Measurements from ENCODE around the gene KCNK4. TPM values are rescaled to one million over a fixed set of nuclear protein-coding genes. Genes with fewer than 3 reads are reported as not detected.
A peak's percentile ranks its signal among the peaks of the same experiment; 100 is the strongest.

Gene KCNK4
- total and polyA plus RNA-seq, 2 of the 13 experiments (the other 11 are each of a cell fraction or from before 2014, with no cell fraction given): not detected

DNA sequence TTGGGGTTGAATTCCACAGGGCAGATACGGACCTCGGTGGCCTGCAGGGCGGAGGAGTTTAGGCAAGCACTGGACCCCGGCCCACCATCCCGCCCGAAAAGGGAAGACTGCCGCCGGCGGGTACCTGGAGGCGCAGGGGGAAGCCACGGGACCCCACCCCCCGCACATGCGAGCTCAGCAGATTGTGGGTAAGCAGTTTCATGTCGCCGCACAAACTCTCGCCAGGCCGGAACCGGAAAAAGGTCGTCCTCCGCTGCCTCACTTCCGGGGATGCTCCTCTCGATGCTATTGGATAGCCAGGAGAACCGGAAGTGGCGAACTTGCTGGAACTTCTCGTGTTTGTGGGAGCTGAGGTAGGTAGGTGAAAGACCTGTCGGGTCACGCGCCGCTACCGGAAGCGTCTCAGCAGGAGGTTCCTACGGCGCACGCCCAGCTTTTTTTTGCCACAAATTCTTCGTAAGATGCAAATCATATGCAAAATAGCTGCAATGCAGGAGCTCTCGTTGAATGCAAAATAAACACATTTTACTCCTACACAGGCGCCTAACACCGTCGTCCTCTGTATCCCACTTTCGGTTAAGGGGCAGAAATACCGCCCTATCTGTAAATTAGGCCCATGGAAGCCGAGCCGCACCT is 26.3 kb downstream of the KCNK4 start, which contains the start of gene TRMT112 (continued):
- TF ChIP-seq, protein P1, sequence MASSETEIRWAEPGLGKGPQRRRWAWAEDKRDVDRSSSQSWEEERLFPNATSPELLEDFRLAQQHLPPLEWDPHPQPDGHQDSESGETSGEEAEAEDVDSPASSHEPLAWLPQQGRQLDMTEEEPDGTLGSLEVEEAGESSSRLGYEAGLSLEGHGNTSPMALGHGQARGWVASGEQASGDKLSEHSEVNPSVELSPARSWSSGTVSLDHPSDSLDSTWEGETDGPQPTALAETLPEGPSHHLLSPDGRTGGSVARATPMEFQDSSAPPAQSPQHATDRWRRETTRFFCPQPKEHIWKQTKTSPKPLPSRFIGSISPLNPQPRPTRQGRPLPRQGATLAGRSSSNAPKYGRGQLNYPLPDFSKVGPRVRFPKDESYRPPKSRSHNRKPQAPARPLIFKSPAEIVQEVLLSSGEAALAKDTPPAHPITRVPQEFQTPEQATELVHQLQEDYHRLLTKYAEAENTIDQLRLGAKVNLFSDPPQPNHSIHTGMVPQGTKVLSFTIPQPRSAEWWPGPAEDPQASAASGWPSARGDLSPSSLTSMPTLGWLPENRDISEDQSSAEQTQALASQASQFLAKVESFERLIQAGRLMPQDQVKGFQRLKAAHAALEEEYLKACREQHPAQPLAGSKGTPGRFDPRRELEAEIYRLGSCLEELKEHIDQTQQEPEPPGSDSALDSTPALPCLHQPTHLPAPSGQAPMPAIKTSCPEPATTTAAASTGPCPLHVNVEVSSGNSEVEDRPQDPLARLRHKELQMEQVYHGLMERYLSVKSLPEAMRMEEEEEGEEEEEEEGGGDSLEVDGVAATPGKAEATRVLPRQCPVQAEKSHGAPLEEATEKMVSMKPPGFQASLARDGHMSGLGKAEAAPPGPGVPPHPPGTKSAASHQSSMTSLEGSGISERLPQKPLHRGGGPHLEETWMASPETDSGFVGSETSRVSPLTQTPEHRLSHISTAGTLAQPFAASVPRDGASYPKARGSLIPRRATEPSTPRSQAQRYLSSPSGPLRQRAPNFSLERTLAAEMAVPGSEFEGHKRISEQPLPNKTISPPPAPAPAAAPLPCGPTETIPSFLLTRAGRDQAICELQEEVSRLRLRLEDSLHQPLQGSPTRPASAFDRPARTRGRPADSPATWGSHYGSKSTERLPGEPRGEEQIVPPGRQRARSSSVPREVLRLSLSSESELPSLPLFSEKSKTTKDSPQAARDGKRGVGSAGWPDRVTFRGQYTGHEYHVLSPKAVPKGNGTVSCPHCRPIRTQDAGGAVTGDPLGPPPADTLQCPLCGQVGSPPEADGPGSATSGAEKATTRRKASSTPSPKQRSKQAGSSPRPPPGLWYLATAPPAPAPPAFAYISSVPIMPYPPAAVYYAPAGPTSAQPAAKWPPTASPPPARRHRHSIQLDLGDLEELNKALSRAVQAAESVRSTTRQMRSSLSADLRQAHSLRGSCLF (CRISPR knock-in tag; IDR thresholded peaks at IDR 0.05; ENCODE audit: borderline replicate concordance): no peak
- TF ChIP-seq ZSCAN9 (CRISPR knock-in tag; IDR thresholded peaks at IDR 0.05; ENCODE audit: borderline replicate concordance) (no peak), HOXA5 (CRISPR knock-in tag; IDR thresholded peaks at IDR 0.05) (no peak), ZNF839 (CRISPR knock-in tag; IDR thresholded peaks at IDR 0.05; ENCODE audit: borderline replicate concordance) (no peak), ZNF224 (CRISPR knock-in tag; IDR thresholded peaks at IDR 0.05) (no peak; the same call in 1 of the 2 replicates), ATF7 (IDR thresholded peaks at IDR 0.05) (no peak), ATF7 (CRISPR knock-in tag; IDR thresholded peaks at IDR 0.05) (no peak), ZFP1 (CRISPR knock-in tag; IDR thresholded peaks at IDR 0.05) (no peak), MIER3 (CRISPR knock-in tag; IDR thresholded peaks at IDR 0.05; ENCODE audit: borderline replicate concordance) (no peak), EZH2 (conservative IDR thresholded peaks at IDR 0.05; ENCODE audit: low read depth, low read length) (no peak), MEIS2 (CRISPR knock-in tag; IDR thresholded peaks at IDR 0.05) (no peak), ZNF180 (CRISPR knock-in tag; IDR thresholded peaks at IDR 0.05; ENCODE audit: borderline replicate concordance, low read depth) (no peak), POGK (CRISPR knock-in tag; conservative IDR thresholded peaks at IDR 0.05) (0 out of 2 replicates have a peak, but pooled peaks have one; percentile 26), NFE2L2 (IDR thresholded peaks at IDR 0.05; ENCODE audit: low read length) (no peak), HNRNPL (IDR thresholded peaks at IDR 0.05; ENCODE audit: low read depth, low read length) (peak; percentile 67; the same call in 1 of the 2 replicates)
- TF ChIP-seq, protein P2, sequence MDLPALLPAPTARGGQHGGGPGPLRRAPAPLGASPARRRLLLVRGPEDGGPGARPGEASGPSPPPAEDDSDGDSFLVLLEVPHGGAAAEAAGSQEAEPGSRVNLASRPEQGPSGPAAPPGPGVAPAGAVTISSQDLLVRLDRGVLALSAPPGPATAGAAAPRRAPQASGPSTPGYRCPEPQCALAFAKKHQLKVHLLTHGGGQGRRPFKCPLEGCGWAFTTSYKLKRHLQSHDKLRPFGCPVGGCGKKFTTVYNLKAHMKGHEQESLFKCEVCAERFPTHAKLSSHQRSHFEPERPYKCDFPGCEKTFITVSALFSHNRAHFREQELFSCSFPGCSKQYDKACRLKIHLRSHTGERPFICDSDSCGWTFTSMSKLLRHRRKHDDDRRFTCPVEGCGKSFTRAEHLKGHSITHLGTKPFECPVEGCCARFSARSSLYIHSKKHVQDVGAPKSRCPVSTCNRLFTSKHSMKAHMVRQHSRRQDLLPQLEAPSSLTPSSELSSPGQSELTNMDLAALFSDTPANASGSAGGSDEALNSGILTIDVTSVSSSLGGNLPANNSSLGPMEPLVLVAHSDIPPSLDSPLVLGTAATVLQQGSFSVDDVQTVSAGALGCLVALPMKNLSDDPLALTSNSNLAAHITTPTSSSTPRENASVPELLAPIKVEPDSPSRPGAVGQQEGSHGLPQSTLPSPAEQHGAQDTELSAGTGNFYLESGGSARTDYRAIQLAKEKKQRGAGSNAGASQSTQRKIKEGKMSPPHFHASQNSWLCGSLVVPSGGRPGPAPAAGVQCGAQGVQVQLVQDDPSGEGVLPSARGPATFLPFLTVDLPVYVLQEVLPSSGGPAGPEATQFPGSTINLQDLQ (CRISPR knock-in tag; IDR thresholded peaks at IDR 0.05): no peak

Measured in HepG2 (cell line).